HG03457 (cell line): ENCODE results near the gene SKAP1.

ENCODE experiments used
- ATAC-seq: cut with Tn5 transposase; IDR thresholded peaks from one replicate; pipeline ENCODE4 v1.9.1; 2021; ENCODE audit warnings: moderate number of reproducible peaks; ENCODE audit not compliant: unreplicated experiment

Gene SKAP1

DNA sequence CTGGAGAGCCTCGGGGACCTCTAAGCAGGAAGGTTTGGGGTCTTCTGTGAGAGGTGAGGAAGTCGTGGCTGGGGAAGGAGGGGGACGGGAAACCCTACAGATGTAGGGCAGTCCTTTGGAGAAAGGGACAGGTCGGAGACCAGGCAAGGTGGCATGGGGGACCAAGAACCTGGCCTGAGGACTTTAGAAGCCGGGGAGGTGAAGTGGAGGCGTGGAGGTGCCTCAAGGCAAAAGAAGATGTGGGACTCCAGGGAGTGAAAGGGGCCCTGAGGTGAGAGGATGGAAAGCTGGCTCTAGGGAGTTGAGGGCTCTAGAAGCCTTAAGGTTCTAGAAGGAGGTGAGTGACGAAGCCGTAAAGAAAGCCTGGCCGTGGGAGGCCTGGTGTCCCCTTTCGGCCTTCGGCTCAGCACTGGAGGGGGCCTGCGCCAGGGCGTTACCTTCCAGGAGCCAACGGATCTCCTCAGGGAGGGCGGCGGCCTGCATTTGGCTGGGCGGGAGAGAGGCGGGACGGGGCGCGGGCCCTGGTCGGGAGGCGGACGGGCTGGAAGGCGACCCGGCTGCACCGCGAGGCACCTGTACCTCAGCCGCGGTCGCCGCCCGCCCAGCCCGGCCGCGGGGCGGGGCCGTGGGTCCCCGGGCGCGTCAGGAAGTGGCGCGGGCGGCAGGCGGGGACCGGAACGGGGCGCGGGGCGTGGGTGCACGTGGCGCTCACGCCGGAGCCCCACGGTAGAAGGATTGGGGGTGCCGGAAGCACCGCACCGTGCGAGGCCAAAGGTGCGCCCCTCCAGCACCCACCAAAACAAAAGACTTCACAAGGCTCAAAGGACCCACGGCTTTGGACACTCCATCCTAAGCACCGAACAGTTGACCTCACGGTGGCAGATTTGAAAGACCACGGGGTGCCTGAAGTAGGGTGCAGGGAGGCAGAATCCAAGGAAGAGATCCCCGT, at the start of gene SKAP1:
SKAP1 (minus strand) TSS at position 577 of the 949 bp plus-strand sequence.
- no peak for ATAC-seq

DNA sequence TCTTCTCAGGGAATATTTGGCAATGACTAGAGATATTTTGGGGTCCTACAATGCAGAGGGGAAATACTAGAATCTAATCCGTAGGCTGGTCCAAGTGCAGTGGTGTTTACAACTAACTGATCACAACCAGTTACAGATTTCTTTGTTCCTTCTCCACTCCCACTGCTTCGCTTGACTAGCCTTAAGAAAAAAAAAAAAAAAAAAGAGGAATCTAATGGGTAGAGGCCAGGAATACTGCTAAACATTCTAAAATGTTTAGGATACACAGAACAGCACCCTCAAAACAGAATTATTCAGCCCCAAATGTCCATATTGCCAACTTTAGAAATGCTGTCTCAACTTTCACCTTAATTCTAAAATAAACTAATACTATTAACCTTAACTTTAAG, 49.0 kb upstream of the SKAP1 start:
- no peak for ATAC-seq

DNA sequence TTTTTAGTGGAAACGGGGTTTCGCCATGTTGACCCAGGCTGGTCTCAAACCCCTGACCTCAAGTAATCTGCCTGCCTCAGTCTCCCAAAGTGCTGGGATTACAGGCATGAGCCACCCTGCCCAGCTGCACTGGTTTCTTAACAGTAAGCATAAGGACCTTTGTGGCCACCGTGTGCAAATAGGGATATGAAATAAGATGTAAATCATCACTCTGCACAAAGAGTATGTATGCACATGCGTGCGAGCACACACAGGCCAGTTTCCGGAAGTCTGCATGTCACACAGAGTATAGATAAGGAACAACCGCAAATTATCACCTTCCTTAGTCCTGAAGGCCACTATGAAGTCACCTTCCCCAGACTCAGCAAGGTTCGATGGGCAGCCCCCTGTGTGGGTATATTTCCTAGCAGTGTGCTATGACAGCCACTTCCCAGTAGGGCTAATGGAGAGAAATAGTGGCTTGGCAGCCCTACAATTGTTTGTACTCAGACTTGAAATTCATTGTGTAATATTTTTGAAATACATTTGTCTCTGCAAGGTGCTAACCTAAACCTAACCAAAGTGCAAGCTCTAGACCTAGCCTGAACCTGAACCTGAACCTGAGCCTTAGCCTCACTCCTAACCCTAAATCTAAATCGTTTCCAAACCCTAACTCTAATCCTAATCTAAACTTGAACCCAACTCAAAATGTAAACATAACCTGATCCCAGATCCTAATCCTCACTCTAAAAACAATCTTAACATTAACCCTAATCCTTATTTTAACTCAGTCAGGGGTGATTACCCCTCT, 48.4 kb upstream of the SKAP1 start:
- ATAC-seq, result peak; percentile 66

DNA sequence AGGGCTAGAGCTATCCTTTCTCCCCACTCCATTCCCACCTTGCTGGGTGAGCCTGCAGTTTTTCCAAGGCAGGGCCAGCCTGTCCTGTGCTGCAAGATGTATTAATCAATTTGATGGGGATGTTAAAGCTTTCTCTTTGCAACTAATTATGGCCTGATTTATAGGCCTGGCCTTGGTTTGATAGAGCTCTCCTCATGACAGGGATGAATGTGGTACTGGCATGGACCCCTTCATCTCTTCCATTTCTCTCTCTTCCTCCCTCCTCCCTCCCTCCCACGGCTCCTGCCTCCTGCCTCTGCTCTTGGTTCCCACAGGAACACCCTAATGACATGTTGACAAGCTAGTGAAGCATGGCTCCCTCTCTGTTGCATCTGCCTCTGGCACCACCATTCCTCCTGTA, 47.2 kb upstream of the SKAP1 start:
- no peak for ATAC-seq

DNA sequence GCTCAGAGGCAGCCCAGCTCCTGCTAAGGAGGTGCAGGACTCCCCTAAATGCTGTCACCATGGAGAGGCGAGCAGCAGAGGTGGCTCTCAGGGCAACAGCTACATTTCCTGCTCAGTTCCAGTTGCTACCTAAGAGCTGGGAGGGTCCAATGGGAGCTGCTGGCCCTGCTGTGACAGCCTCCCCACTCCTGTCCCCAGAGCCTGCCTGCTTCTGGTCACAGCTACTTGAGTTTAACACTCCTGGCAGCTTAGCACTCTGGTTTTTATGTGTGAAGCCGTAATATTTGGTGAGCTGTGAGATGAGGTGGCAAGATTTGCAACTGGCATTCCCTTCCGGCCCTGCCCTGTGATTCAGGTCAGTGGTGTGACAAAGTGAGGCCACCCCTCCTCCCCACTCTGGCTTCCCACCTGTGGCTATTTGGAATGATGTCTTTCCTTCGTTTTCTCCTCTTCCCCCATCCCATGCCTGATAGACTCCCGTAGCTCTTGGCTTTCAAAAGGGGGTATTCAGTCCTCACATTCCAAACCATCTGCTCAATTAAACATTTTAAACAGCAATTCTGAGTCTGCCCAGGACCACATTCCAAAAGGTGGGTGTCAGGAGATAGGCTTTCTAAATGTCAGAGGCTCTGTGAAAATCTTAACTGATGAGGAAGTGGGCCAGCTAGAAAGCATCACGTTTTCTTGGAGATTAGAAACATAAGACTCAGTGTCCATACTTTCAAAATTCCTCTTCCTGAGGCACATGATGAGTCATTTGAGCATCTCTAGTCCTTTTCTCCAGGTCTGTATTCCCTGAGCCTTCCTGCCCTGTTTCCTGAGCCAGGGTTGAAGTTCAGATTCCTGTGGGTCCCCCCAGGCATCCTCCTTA, 42.6 kb upstream of the SKAP1 start:
- ATAC-seq, result no peak

DNA sequence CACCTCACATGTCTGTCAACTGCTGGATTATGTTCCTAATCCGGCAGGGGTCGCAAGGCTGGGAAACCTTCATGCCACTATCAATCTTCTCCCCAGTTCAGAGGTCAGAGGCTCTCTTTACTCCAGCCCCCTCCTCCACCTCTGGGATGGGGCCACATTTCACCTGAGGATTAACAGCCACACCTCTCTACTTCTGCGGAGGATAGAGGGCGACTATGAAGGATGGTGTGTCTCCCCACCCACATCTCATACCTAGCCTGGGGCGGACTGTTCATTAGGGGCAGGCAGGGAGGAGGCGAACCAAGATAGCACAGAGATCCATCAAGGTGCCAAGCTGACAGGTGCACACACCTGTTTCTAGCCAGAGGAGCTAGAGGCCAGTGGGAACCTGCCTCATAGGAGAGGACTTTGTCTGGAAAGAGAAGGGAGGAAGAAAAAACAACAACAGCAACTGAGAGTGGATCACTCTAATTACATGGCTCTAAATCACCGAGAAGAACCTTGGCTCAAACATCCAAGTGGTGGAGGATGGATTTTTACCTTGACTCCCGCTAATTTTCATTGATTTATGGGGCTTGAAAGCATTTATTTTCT, 41.9 kb upstream of the SKAP1 start:
- no peak for ATAC-seq

DNA sequence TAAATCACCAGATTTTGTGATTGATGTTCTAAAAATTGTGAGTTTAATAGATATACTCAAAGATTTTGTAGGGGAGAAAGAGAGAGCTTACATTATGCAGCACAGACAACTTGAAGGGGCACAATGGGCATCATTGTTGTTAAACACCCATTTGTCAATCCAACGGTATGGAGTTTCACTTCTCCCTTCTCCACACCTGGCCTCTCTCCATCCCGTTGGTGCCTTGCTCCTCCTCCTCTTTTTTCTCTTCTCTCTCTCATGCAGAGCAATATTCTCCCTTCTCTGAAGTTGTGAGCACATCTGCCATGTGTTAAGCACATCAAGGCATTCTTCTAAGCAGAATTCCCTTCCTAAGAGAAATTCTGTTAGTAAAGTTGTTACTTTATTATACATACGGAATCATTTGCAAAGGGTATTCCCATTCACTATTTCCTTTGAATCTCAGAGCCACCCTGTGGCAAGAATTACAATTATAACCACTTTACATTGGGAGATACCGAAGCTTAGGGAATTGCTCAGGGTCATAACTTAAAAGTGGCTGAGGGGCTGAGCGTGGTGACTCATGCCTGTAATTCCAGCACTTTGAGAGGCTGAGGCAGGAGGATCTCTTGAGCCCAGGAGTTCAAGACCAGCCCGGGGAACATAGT, 40.5 kb upstream of the SKAP1 start:
- no peak for ATAC-seq

DNA sequence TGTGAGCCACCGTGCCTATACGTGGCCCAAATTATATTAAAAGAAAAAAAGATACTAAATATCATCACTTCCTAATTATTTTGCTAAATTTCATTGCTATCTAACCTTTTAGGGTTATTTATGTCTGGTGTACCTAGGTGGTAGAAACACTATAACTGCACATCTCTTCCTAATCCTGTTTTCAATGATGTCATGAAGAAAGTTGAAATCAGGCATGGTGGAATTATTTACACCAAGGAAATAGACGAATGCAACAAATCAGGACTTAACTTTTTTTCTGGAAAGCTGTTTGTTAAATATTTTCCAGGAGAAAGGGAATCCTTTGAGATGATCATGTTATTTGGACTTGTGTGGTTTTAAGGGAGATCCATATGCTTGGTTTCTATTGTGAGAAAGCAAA, 39.2 kb upstream of the SKAP1 start:
- no peak for ATAC-seq

DNA sequence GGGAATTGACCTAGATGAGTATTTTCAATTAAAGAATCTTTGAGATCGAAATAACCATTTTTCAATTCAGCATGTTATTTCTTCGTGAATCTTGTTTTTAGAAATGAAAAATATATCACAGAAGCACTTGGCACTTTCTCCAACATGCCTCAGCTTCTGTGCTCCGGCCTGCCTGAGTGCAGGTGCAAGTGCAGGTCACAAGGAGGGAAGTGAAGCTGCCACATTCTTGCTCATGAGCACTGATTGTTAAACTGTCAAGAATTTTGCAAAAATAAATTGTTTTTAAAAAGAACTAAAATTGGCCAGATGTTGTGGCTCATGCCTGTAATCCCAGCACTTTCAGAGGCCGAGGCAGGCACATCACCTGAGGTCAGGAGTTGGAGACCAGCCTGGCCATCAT, 38.3 kb upstream of the SKAP1 start:
- no peak for ATAC-seq

DNA sequence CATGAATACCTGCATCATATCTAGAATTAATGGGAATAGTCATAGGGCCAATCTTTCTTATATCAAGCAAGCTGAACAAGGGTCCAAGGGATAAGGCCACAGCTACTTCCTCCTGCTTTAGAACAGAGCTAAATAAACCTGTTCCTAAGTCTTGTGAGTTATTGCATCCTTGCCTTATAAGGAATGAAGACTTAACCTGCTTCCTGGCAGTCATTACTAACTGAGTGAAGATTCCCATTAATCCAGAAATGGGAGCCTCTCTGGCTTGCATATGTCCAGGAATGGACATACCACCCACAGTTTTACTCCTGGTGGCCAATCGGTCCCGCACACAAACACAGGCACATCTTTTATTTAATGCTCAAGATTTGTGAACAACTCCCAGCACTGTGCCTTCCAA, 35.9 kb upstream of the SKAP1 start:
- no peak for ATAC-seq

DNA sequence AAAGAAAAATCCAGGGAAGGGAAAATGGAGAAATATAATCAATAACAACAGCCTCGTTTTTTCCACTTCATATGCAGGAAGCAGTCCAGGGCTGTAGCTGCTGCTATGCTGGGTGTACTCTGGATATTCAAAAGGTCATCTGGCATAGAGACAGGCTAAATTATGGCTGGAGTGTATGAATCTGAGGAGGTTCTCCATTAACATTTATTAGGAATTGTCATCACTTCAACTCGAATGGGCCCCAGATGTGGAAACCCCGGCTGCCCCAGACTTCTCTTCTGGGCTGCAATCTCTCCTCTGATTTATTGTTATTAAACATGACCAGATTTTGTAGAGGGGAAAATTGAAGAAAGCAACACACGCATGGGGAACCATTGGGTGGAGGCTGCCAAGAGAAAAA, 33.5 kb upstream of the SKAP1 start:
- ATAC-seq, result no peak

DNA sequence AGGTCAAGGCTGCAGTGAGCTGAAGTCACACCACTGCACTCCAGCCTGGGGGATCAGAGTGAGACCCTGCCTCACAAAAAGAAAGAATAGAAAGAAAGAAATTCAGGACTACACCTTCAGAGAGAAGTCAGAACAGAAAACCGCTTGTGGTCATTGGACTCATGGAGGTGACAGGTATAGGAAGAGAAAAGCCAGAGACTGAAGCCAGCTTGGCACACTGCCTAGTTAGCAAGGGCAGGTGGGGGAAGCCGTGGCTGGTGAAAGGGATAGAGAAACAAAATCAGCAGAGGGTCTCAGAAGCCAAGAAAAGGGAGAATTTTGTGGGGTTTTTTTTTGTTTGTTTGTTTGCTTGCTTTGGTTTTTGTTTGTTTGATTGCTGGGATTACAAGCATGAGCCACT, 32.9 kb upstream of the SKAP1 start:
- no peak for ATAC-seq

DNA sequence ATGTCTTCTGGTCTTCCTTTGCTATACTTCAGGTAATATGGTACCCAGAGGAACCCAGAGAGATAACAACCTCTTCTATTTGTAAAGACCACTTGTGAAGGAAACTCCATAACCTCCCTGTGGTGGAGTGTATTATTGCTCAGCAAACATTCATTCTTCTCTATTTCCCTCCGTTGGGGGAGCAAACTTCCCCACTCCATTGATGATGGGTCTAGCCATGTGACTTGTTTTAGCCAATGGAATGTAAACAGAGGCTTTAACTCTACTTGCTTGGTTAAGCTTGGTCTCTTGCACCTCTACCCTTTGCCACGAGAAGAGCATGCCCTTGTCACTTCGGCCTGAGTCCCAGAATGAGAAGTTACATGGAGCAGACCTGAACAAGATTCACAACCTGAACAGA, 30.0 kb upstream of the SKAP1 start:
- no peak for ATAC-seq

DNA sequence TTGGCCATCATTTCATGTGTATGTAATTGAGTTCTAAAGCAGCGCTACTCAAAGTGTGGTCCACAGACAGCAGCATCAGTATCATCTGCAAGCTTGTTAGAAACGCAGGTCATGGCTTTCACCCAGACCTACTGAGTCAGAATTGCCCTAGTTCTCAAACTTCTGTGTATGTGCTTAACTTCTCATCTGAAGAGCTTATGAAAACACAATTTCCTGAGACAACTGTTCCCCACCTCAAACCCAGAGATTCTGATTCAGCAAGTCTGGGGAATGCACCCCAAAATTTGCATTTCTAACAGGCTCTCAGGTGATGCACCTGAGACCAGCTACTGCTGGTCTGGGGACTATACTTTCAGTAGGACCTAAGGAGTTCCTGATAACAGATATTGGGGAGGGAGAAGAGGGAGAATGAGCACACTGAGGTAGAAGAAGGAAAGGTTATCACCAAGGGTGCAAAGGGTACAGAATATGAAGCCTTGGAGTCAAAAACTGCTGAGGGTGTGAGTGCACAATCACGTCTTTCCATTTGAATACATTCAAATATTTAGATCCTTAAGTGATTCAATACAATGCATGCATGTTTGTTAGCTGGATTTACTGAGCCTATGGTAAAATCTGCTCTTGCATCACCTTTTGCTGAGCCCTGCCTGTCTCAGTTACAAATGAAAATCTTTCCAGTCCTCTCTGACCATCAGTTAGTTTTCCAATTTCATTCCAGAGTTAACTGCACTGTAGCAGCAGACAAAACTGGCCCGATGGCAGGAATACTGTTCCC, 29.2 kb upstream of the SKAP1 start:
- no peak for ATAC-seq

DNA sequence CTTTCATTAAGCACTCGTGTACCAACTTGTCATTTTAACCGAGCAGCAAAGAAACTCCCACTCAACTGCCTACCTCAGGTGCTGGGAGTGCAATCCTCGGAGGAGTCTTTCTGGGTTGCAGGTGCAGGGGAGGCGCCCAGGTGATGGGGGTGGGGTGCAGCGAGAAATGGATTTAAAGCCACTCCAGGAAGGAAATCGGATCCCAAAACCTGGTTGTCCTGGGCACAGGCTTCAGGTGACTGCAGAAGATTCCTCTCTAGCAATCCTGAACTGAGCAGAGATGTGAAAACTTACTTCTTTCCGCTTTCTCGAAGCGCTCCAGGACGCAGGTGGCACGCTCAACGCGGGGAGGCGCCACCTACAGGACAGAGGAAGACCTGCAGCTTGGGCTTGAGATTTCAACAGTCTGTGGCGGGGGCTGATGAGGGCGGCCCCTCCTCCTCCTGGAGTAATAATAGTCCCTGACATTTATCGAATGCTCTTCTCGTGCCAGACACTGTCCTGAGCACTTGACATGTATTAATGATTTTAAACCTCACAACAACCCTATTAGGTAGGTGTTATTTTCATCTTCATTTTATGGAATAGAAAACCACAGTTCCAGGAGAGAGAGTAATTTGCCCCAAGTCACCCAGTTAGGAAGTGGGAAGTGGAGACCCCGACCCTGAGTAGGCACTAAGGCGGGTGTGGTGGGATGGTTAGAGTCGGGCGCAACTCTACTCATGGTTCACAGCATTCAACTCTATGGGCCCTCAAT, 27.2 kb upstream of the SKAP1 start:
- ATAC-seq, result no peak

DNA sequence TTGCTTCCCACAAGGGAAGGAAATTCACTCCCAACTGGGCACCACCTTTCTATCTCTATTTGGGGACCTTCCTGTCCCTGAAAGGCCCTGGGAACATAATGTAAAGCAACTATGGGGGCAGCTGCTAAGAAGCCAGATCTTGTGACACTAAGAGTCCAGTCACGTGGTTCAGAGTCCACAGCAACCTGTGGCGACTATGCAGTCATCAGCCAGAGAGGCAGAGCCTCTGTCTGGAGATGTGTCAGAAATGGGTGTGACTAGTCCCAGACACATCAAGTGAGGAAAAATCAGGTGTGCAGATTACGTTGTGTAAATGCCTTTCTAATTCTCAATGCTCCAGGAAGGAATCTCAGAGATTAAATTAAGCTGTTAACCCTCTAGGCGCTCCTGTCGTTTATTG, 26.6 kb upstream of the SKAP1 start:
- ATAC-seq, result no peak

DNA sequence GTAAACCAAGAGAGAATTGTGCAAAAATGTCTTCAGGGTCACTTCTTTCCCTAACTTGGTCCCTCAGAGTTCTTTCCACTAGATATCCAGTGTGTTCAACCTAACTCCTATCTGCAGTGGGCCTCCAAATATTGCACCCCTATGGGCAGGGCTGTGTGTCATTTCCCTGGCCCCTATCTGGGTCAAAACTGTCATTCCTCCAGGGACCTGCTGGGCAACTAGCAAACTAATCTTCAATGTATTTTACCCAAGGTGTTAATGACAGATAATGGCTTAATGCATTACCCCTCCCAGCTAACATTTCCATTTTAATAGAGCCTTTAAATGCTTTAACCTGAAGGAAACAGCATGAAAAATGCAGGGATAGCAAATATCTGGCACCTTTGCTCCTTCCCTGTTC, 25.8 kb upstream of the SKAP1 start:
- no peak for ATAC-seq

DNA sequence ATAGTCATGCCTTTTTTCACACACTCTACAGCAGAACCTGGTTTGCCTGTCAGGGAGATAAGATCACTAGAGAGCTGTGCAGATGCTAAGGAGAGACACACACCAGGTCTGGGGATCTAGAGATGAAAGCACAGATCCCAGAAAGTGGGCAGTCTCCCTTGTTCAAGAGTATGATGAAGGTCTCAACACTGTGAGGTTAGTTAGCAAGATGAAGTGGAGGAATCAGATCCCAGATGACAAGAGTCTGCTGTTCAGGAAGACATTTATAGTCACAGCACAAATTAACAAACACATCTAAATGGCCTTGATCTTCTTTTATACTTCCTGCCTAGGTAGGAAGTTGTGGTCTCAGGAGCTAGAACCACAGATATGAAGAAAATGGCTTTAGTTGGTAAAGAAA, 23.4 kb upstream of the SKAP1 start:
- ATAC-seq, result no peak

DNA sequence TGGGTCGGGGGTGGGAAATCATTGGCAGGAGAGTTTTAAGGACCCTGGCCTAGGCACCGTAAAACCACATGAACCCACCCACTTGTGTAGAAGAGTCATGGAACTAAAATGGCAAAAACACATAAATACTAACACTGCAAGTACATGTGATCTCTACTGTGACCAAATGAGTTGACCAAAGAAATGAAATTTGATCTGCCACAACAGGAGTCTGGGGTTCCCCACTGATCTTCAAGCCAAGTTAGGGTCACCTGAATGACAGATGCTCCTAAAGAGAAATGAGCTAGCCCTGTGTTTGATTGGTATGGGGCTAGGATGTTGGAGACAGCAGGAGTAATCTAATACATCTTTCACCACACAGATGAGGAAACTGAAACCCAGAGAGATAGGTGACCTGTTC, 21.5 kb upstream of the SKAP1 start:
- no peak for ATAC-seq
